Pancreas (tissue), 10 donors: ENCODE results near the gene OCA2. TPM values are rescaled to one million over a fixed set of nuclear protein-coding genes. Genes with fewer than 3 reads are reported as not detected.

Experiments
- ATAC-seq, 4 donors: fragments of 200-7000 bp; cut with Tn5 transposase; one replicate each; pipeline versions ENCODE4 v1.8.0 to v1.9.1; 2020; ENCODE audit warnings: mild to moderate bottlenecking in 4 of 4, moderate library complexity in 4 of 4
- DNase-seq, 6 donors: peaks; one replicate each; pipeline ENCODE4 v3.0.0-alpha.2; 2020
- FAIRE-seq: peaks from 2 replicates; lab custom pipeline; 2012; peaks lifted over from hg19 to GRCh38; lab: Jason Lieb, UNC
- H3K27ac ChIP-seq, 4 donors: fragments of 200-600 bp; sonication (generic); 1 replicate in 3 of 4; 2 replicates in 1 of 4; pipeline versions ENCODE4 v1.5.0 to v1.8.0; 2020
- H3K27me3 ChIP-seq, 4 donors: fragments of 200-600 bp; one replicate each; pipeline ENCODE4 v1.8.0; 2021
- H3K36me3 ChIP-seq, 3 donors: fragments of 200-600 bp; sonication (generic) in 1 of 3; one replicate each; pipeline versions ENCODE4 v1.5.0 to v1.8.0; 2020 to 2021
- H3K4me1 ChIP-seq, 3 donors: fragments of 200-600 bp; one replicate each; pipeline ENCODE4 v1.8.0; 2021
- H3K4me3 ChIP-seq, 4 donors: fragments of 200-600 bp; sonication (generic) in 2 of 4; one replicate each; pipeline versions ENCODE4 v1.5.0 to v1.8.0; 2020 to 2021
- H3K9me3 ChIP-seq, 4 donors: fragments of 200-600 bp; one replicate each; pipeline ENCODE4 v1.8.0; 2021
- CTCF ChIP-seq, 4 donors: fragments of 200-600 bp; sonication (generic) in 3 of 4; IDR thresholded peaks; one replicate each; pipeline versions ENCODE4 v1.5.0 to v1.8.0; 2021; ENCODE audit warnings: antibody characterized with exemption in 4 of 4
- WGBS, 2 donors: extraction: QIAGEN DNeasy Blood & Tissue Kit; methylation state at CpG; one replicate each; pipeline ENCODE4 v1.1.7; 2013; 5-methylcytosine and 5-hydroxymethylcytosine counted together
- intact Hi-C, 3 donors: fragments of 100-400 bp; cut with DNase I; formaldehyde crosslinking; loops; one replicate each; pipeline versions ENCODE4 v1.11.1 to v1.14.2; 2022
- polyA plus RNA-seq, 2 donors: library from polyadenylated mRNA; stranded (reverse); fragments of 200-250 nt; gene quantifications; one replicate each; pipeline ENCODE4 v1.2.3, GENCODE V29; 2013
- total RNA-seq, 6 donors: library from RNA; stranded (reverse); fragmentation: NEBNext Ultra II Directional in 4 of 6; extraction: Animal tissue kit (Norgen Biotek cat#: 25700) in 4 of 6; gene quantifications; one replicate each; pipeline versions ENCODE4 v1.2.1 to v1.2.4, GENCODE V29; 2021 to 2023
- donor health status: healthy with polysubstance abuse.
- donor health status: DM: no; HTN: no; CAD: no; lungs with moderate emphysema.
- donor health status: DM: no; HTN: no; CAD: no.
- donor health status: control.
- donor health status: control.
- donor health status: Bipolar disorder and iron deficiency.
- donor health status: DM: yes; HTN: yes; CAD: no.
- donor health status: DM: no; HTN: no; CAD: no.
- donor health status: DM: no; HTN: no; CAD: no.
- donor health status: DM: yes; HTN: yes; CAD: no.

Gene OCA2
- total and polyA plus RNA-seq, 8 donors: 0.12 to 0.31 (median 0.18) TPM; not detected in 4

- no peaks in the 10 kb centered on the region for H3K9me3 ChIP-seq
- intact Hi-C loops: no loop called here
- H3K27me3 ChIP-seq: no peaks in the 10 kb centered on the region
- no peak for DNase-seq
- no peak for TF ChIP-seq CTCF (IDR thresholded peaks at IDR 0.05)
- FAIRE-seq: no peak
- no peak overlapping the region for H3K27ac ChIP-seq
- 77 to 82% methylated on average over 9 of the region's 9 CpGs for WGBS, 2 donors
- no peaks in the 10 kb centered on the region for H3K36me3 ChIP-seq
- no peak for ATAC-seq
- H3K4me3 ChIP-seq: no peak overlapping the region
- no peaks in the 10 kb centered on the region for H3K4me1 ChIP-seq
Measured at GRCh38 chr15:27808182-27808581, 290.9 kb downstream of the OCA2 start.

DNA sequence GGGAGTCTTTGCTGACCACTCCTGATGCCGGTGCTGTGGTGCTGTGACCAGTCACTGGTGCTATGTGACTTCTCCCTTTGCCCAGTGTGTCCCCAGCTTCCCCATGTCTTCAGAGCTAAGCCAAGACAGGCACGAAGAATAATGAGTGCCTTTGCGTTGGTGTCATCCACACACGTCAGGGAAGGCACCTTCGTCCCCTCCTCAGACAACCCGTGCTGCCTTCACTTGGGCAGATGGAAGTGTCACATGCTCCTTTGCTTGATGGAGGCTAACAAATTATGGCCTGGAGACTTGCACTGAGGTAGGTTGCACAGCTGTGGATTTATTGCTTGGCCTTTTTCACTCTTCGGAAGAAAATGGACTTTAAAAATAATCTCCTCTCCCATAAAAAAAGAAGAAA is 291.8 kb downstream of the OCA2 start:
- intact Hi-C loops: no loop called here
- Histone ChIP-seq H3K36me3 (no peaks in the 10 kb centered on the region), H3K4me3 (no peak overlapping the region), H3K9me3 (no peaks in the 10 kb centered on the region), H3K27ac (no peak overlapping the region), H3K4me1 (no peaks in the 10 kb centered on the region), H3K27me3 (no peaks in the 10 kb centered on the region)
- 68 to 76% methylated on average over 7 of the region's 7 CpGs for WGBS, 2 donors
- FAIRE-seq (no peak), DNase-seq (no peak), ATAC-seq (no peak)
- TF ChIP-seq CTCF (IDR thresholded peaks at IDR 0.05): no peak

DNA sequence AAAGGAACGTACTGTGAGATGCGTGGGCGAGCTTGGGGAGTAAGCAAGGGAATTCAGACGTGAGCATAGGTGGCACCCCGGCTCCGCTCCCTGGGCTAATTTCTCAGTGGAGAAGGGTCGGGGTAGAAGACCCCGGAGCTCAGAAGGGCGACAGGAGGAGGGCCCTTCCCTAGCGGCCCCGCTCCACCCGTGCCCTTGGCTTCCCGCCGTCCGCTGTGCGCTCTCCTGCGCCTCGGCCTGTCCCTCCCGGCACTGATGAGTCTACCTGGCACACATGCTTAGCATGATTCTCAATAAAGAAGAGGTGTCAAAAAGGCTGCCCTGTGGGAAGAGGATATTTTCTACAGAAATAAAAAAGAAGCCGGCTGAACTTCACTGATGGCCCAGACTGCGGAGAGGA is 292.7 kb downstream of the OCA2 start:
- no peak for ATAC-seq
- Histone ChIP-seq H3K4me3 (no peak overlapping the region), H3K27ac (no peak overlapping the region), H3K27me3 (no peaks in the 10 kb centered on the region), H3K36me3 (no peaks in the 10 kb centered on the region), H3K9me3 (no peaks in the 10 kb centered on the region), H3K4me1 (no peaks in the 10 kb centered on the region)
- no peak for DNase-seq
- WGBS, 2 donors: 83 to 91% methylated on average over 21 of the region's 21 CpGs
- intact Hi-C loops: no loop called here
- no peak for FAIRE-seq
- TF ChIP-seq CTCF (IDR thresholded peaks at IDR 0.05): no peak

GRCh38 chr15:27805261-27806220 is 293.6 kb downstream of the OCA2 start:
- Histone ChIP-seq H3K27ac (no peak overlapping the region), H3K4me1 (no peaks in the 10 kb centered on the region), H3K4me3 (no peak overlapping the region), H3K36me3 (no peaks in the 10 kb centered on the region), H3K27me3 (no peaks in the 10 kb centered on the region), H3K9me3 (no peaks in the 10 kb centered on the region)
- DNase-seq (no peak), ATAC-seq (no peak), FAIRE-seq (no peak)
- 85 to 90% methylated on average over 54 of the region's 54 CpGs for WGBS, 2 donors
- intact Hi-C loops: no loop called here
- no peak for TF ChIP-seq CTCF (IDR thresholded peaks at IDR 0.05)
